SK-N-SH (cell line): ENCODE measurements around the gene NPRL2. TPM values are rescaled to one million over a fixed set of nuclear protein-coding genes. Genes with fewer than 3 reads are reported as not detected.

Experiments
- CTCF ChIA-PET: fragments of 300-600, 350-600 bp; formaldehyde crosslinking; extraction: SDS; loops from one replicate; lab custom pipeline; 2021; lab: Yijun Ruan, JAX
- POLR2A ChIA-PET: fragments of 350-600 bp; sonication (Branson Sonifier 250); formaldehyde crosslinking; extraction: SDS; loops from one replicate; lab custom pipeline; 2020; ENCODE audit warnings: antibody characterized with exemption, inconsistent platforms; lab: Yijun Ruan, JAX
- DNase-seq: peaks from one replicate; pipeline ENCODE4 v3.0.0; 2012
- H2AFZ ChIP-seq: fragments of 200-600 bp; sonication (generic); 2 replicates; pipeline ENCODE4 v1.8.1; 2016; ENCODE audit warnings: antibody characterized with exemption, mild to moderate bottlenecking, low read depth
- H3F3A ChIP-seq: fragments of 200-600 bp; sonication (generic); replicated peaks from 2 replicates; pipeline ENCODE3; 2016; ENCODE audit warnings: antibody characterized with exemption, mild to moderate bottlenecking; ENCODE audit not compliant: insufficient read depth
- H3K27ac ChIP-seq, 2 experiments: fragments of 200-500 bp in 1 of 2; fragments of 200-600 bp in 1 of 2; sonication (Bioruptor generic) in 1 of 2; sonication (generic), shearing (Covaris generic) in 1 of 2; 2 replicates each; pipeline versions ENCODE4 v1.5.1 to v1.6.1; 2014 to 2016; ENCODE audit warnings: low read depth in 2 of 2, inconsistent platforms in 1 of 2, low read length in 1 of 2, mild to moderate bottlenecking in 1 of 2, mixed read lengths in 1 of 2
- H3K27me3 ChIP-seq: fragments of 200-600 bp; sonication (generic), shearing (Covaris generic); 2 replicates; pipeline ENCODE4 v1.6.1; 2016; ENCODE audit warnings: mixed run types; ENCODE audit not compliant: insufficient read depth
- H3K36me3 ChIP-seq, 2 experiments: fragments of 200-500 bp in 1 of 2; fragments of 200-600 bp in 1 of 2; sonication (Bioruptor generic) in 1 of 2; sonication (generic) in 1 of 2; replicated peaks in 1 of 2; 2 replicates each; pipeline versions ENCODE3 to v1.5.1; 2014 to 2016; ENCODE audit warnings: low read length in 1 of 2, mild to moderate bottlenecking in 1 of 2; ENCODE audit not compliant: insufficient read depth in 2 of 2, control insufficient read depth in 1 of 2
- H3K4me1 ChIP-seq, 2 experiments: fragments of 200-500 bp in 1 of 2; fragments of 200-600 bp in 1 of 2; sonication (Bioruptor generic) in 1 of 2; sonication (generic), shearing (Covaris generic) in 1 of 2; 2 replicates each; pipeline versions ENCODE4 v1.5.1 to v1.6.1; 2014 to 2016; ENCODE audit warnings: low read depth in 1 of 2, low read length in 1 of 2, mixed run types in 1 of 2; ENCODE audit not compliant: insufficient read depth in 2 of 2, control insufficient read depth in 1 of 2
- H3K4me2 ChIP-seq: fragments of 200-600 bp; sonication (generic), shearing (Covaris generic); 2 replicates; pipeline ENCODE4 v1.6.1; 2017; ENCODE audit warnings: mixed run types
- H3K4me3 ChIP-seq, 2 experiments: fragments of 200-500 bp in 1 of 2; fragments of 200-600 bp in 1 of 2; sonication (Bioruptor generic) in 1 of 2; sonication (generic), shearing (Covaris generic) in 1 of 2; 2 replicates each; pipeline versions ENCODE4 v1.5.1 to v1.8.1; 2014 to 2016; ENCODE audit warnings: low read depth in 2 of 2, inconsistent platforms in 1 of 2, low read length in 1 of 2, mild to moderate bottlenecking in 1 of 2, mixed read lengths in 1 of 2, moderate library complexity in 1 of 2
- H3K79me2 ChIP-seq: fragments of 200-600 bp; sonication (generic); 2 replicates; pipeline ENCODE4 v1.8.1; 2017; ENCODE audit warnings: mild to moderate bottlenecking; ENCODE audit not compliant: insufficient read depth
- H3K9ac ChIP-seq: fragments of 200-600 bp; sonication (generic); 2 replicates; pipeline ENCODE4 v1.6.1; 2017; ENCODE audit warnings: mixed run types
- H3K9me2 ChIP-seq: fragments of 200-600 bp; sonication (generic); 2 replicates; pipeline ENCODE4 v1.6.1; 2017; ENCODE audit warnings: mixed run types
- H3K9me3 ChIP-seq: fragments of 200-600 bp; sonication (generic); 2 replicates; pipeline ENCODE4 v1.6.1; 2017; ENCODE audit warnings: mixed run types, mild to moderate bottlenecking, moderate library complexity
- H4K20me1 ChIP-seq: fragments of 200-600 bp; sonication (generic); 2 replicates; pipeline ENCODE4 v1.6.1; 2017; ENCODE audit warnings: mild to moderate bottlenecking, mixed run types; ENCODE audit not compliant: insufficient read depth
- CHD2 ChIP-seq: fragments of 150-350 bp; IDR thresholded peaks from 2 replicates; pipeline ENCODE4 v1.6.1; 2018; ENCODE audit warnings: low read length; ENCODE audit not compliant: partially characterized antibody
- CTCF ChIP-seq: fragments of 200-600 bp; sonication (generic); IDR thresholded peaks from 2 replicates; pipeline ENCODE4 v1.6.1; 2017; ENCODE audit warnings: antibody characterized with exemption, mild to moderate bottlenecking, moderate library complexity
- ELF1 ChIP-seq: IDR thresholded peaks from 2 replicates; pipeline ENCODE4 v1.4.0; 2012
- EP300 ChIP-seq, 2 experiments: IDR thresholded peaks; 2 replicates each; pipeline versions ENCODE4 v1.4.0 to v1.6.1; 2012; ENCODE audit warnings: borderline replicate concordance in 1 of 2, low read depth in 1 of 2, low read length in 1 of 2
- FOSL2 ChIP-seq: IDR thresholded peaks from 2 replicates; pipeline ENCODE4 v1.4.0; 2012; ENCODE audit warnings: low read depth, mild to moderate bottlenecking, moderate library complexity, borderline replicate concordance
- FOXM1 ChIP-seq: IDR thresholded peaks from 2 replicates; pipeline ENCODE4 v1.4.0; 2012; ENCODE audit warnings: low read depth, mild to moderate bottlenecking
- GABPA ChIP-seq: IDR thresholded peaks from 2 replicates; pipeline ENCODE4 v1.4.0; 2012; ENCODE audit warnings: low read depth, mild to moderate bottlenecking
- GATA2 ChIP-seq: sonication (generic); formaldehyde crosslinking; IDR thresholded peaks from 2 replicates; pipeline ENCODE4 v1.5.0; 2020; ENCODE audit warnings: mild to moderate bottlenecking, missing genetic modification reagents
- JUND ChIP-seq: IDR thresholded peaks from 2 replicates; pipeline ENCODE4 v1.4.0; 2012
- MXI1 ChIP-seq: IDR thresholded peaks from 2 replicates; pipeline ENCODE4 v1.6.1; 2012; ENCODE audit warnings: mild to moderate bottlenecking, low read depth, low read length, improper control_type of control experiment
- NRF1 ChIP-seq: IDR thresholded peaks from 2 replicates; pipeline ENCODE4 v1.6.1; 2012; ENCODE audit warnings: low read depth, mild to moderate bottlenecking, low read length
- PBX3 ChIP-seq: IDR thresholded peaks from 2 replicates; pipeline ENCODE4; 2012
- POLR2AphosphoS5 ChIP-seq: IDR thresholded peaks from 2 replicates; pipeline ENCODE4 v1.6.1; 2012; ENCODE audit warnings: low read depth, low read length
- RCOR1 ChIP-seq: fragments of 150-350 bp; IDR thresholded peaks from 2 replicates; pipeline ENCODE4 v1.6.1; 2017; ENCODE audit warnings: antibody characterized with exemption, low read length
- RFX5 ChIP-seq: IDR thresholded peaks from 2 replicates; pipeline ENCODE4 v1.6.1; 2012; ENCODE audit warnings: mild to moderate bottlenecking, improper control_type of control experiment, low read length
- SMC3 ChIP-seq: IDR thresholded peaks from 2 replicates; pipeline ENCODE4 v1.6.1; 2012; ENCODE audit warnings: low read depth, low read length, improper control_type of control experiment
- TAF1 ChIP-seq: IDR thresholded peaks from 2 replicates; pipeline ENCODE4 v1.6.1; 2012; ENCODE audit warnings: low read depth, mild to moderate bottlenecking, low read length, moderate library complexity, borderline replicate concordance
- TCF12 ChIP-seq: IDR thresholded peaks from 2 replicates; pipeline ENCODE4 v1.4.0; 2012
- TEAD4 ChIP-seq: IDR thresholded peaks from 2 replicates; pipeline ENCODE4 v1.4.0; 2012; ENCODE audit warnings: mild to moderate bottlenecking, borderline replicate concordance; ENCODE audit not compliant: insufficient read depth
- YY1 ChIP-seq: IDR thresholded peaks from 2 replicates; pipeline ENCODE4 v1.4.0; 2012; ENCODE audit warnings: low read depth, mild to moderate bottlenecking
- WGBS: methylation state at CpG from one replicate; pipeline ENCODE4 v1.1.6; 2017; ENCODE audit warnings: low lambda C conversion rate; 5-methylcytosine and 5-hydroxymethylcytosine counted together
- polyA plus RNA-seq, 3 experiments: library from polyadenylated mRNA; depleted of rRNA; stranded (reverse); fragments of >200 nt; gene quantifications; 2 replicates each; pipeline ENCODE4 v1.2.3, GENCODE V29; 2012

Gene NPRL2
- polyA plus RNA-seq, 1 of the 3 experiments (the other 2 are of a cell fraction) = 43.6 TPM

- DNase-seq = no peak
- H3K4me1 ChIP-seq = peaks cover 19 to 74% of the 10 kb centered on the region in 2 experiments; a peak in 2 of 4 replicates
- H3K9me2 ChIP-seq = no peaks in the 10 kb centered on the region
- H3K36me3 ChIP-seq = peaks cover 18 to 56% of the 10 kb centered on the region in 2 experiments
- peaks cover 51% of the 10 kb centered on the region for H4K20me1 ChIP-seq
- H3K9ac ChIP-seq = no peak overlapping the region
- TF ChIP-seq GATA2 (CRISPR knock-in tag) = no peak
- TF ChIP-seq PBX3 = peak; percentile 28; the same call in 1 of the 2 replicates
- TF ChIP-seq CTCF = peak; percentile 49
- no peak for TF ChIP-seq TCF12
- 26% methylated on average over 2 of the region's 2 CpGs for WGBS
- H3K4me3 ChIP-seq = no peak overlapping the region
- ChIA-PET POLR2A (interaction anchor here (0.6 to 4.6 kb wide), 4 partner anchors 10 to 536 kb away, joined by 3 to 13 read pairs (median 6); no protein-coding TSS in a partner anchor), CTCF (interaction anchor here (0.7 to 6.4 kb wide), 14 partner anchors 15 to 196 kb away, joined by 3 to 57 read pairs (median 6); no protein-coding TSS in a partner anchor)
- H3F3A ChIP-seq = peaks cover 10% of the 10 kb centered on the region
- no peak overlapping the region for H2AFZ ChIP-seq
- H3K79me2 ChIP-seq = peaks cover 82% of the 10 kb centered on the region
- H3K27me3 ChIP-seq = no peaks in the 10 kb centered on the region
- no peaks in the 10 kb centered on the region for H3K9me3 ChIP-seq
- H3K4me2 ChIP-seq = no peak overlapping the region
- H3K27ac ChIP-seq = 0 out of 4 replicates have a peak overlapping the region, but pooled peaks have one; percentile 20 to 21
Measured at GRCh38 chr3:50352781-50353180, 2.2 kb upstream of the NPRL2 start.

- Histone ChIP-seq H2AFZ (no peak overlapping the region), H3K9ac (peak overlapping the region; percentile 33; the same call in 1 of the 2 replicates), H3K27ac (peak overlapping the region; percentile 31 to 62; a peak in 3 of 4 replicates), H3K27me3 (no peaks in the 10 kb centered on the region), H3K79me2 (peaks cover 67% of the 10 kb centered on the region), H3K4me1 (peaks cover 12 to 64% of the 10 kb centered on the region in 2 experiments; a peak in 2 of 4 replicates), H3K9me2 (no peaks in the 10 kb centered on the region), H3K9me3 (no peaks in the 10 kb centered on the region), H4K20me1 (peaks cover 36% of the 10 kb centered on the region), H3F3A (peaks cover 11% of the 10 kb centered on the region), H3K4me2 (peak overlapping the region; percentile 98), H3K4me3 (peak overlapping the region; percentile 76 to 94), H3K36me3 (peaks cover 8 to 50% of the 10 kb centered on the region in 2 experiments)
- POLR2A ChIA-PET = interaction anchor here (0.7 to 3.6 kb wide), 11 partner anchors 8 to 218 kb away, joined by 3 to 31 read pairs (median 8); partner anchors contain the start of genes HEMK1 and TMEM115
- DNase-seq = no peak
- CTCF ChIA-PET = interaction anchor here (1.1 to 6.0 kb wide), 5 partner anchors 30 to 264 kb away, joined by 3 to 45 read pairs (median 15); no protein-coding TSS in a partner anchor
- TF ChIP-seq EP300 (IDR thresholded peaks at IDR 0.05; ENCODE audit: borderline replicate concordance in 1 of 2, low read depth in 1 of 2, low read length in 1 of 2) (no peak), MXI1 (no peak), NRF1 (no peak), ELF1 (no peak), PBX3 (no peak), SMC3 (no peak), RFX5 (no peak), GABPA (no peak), RCOR1 (no peak), FOSL2 (no peak), CHD2 (no peak), POLR2AphosphoS5 (no peak; the same call in 1 of the 2 replicates), JUND (no peak), YY1 (no peak), FOXM1 (no peak), CTCF (no peak), TEAD4 (no peak), TCF12 (no peak), TAF1 (no peak)
- WGBS = 26% methylated on average over 6 of the region's 11 CpGs
Measured at GRCh38 chr3:50351323-50351697, 735 bp upstream of the NPRL2 start.
